GM23338 (cell line): ENCODE data around the gene ZNF318.

ENCODE experiments used
- CREB1 ChIP-seq: fragments of 250-450 bp; sonication (Bioruptor Pico); IDR thresholded peaks from 2 replicates; pipeline ENCODE4 v1.5.0; 2020; ENCODE audit warnings: low read depth, mild to moderate bottlenecking, moderate library complexity
- EZH2 ChIP-seq: fragments of 200-600 bp; sonication (generic); IDR thresholded peaks from one replicate; pipeline ENCODE4 v1.8.0; 2017; ENCODE audit warnings: antibody characterized with exemption, mild to moderate bottlenecking, low read depth; ENCODE audit not compliant: unreplicated experiment
- EZH2phosphoT487 ChIP-seq: fragments of 200-600 bp; sonication (generic); IDR thresholded peaks from one replicate; pipeline ENCODE4 v1.8.1; 2018; ENCODE audit warnings: antibody characterized with exemption; ENCODE audit not compliant: unreplicated experiment
- JUNB ChIP-seq: IDR thresholded peaks from one replicate; pipeline ENCODE4 v1.6.1; 2016; ENCODE audit warnings: antibody characterized with exemption; ENCODE audit not compliant: unreplicated experiment
- POLR2AphosphoS5 ChIP-seq: IDR thresholded peaks from 2 replicates; pipeline ENCODE4 v1.6.1; 2016; ENCODE audit warnings: antibody characterized with exemption, low read depth
- REST ChIP-seq: IDR thresholded peaks from one replicate; pipeline ENCODE4 v1.6.1; 2018; ENCODE audit warnings: antibody characterized with exemption; ENCODE audit not compliant: unreplicated experiment
- ZNF331 ChIP-seq: fragments of 250-450 bp; sonication (Bioruptor Pico); IDR thresholded peaks from 2 replicates; pipeline ENCODE4 v1.5.0; 2020; ENCODE audit warnings: low read depth, mild to moderate bottlenecking, moderate library complexity
- TF ChIP-seq, protein P1 (sequence below), 2 experiments: fragments of 200-600 bp in 1 of 2; sonication (generic) in 1 of 2; conservative IDR thresholded peaks; 2 replicates each; pipeline versions ENCODE4 v1.5.1 to v1.6.1; 2016 to 2017; ENCODE audit warnings: antibody characterized with exemption in 2 of 2, low read depth in 2 of 2, mild to moderate bottlenecking in 2 of 2, moderate library complexity in 1 of 2

DNA sequence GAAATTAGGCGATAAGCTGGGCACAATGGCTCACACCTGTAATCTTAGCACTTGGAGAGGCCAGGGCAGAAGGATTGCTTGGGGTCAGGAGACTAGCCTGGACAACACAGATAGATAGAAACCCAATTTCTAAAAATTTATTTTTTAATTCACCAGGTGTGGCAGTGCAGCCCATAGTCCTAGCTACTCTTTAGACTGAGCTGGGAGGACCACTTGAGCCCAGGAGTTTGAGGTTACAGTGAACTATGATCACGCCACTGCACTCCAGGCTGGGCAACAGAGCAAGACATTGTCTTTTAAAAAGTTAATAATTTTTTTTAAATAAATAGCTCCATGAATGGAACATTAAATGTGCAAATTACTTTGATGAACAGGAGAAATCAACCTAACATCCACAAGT lies 8.2 kb downstream of the ZNF318 start:
- TF ChIP-seq, protein P1, sequence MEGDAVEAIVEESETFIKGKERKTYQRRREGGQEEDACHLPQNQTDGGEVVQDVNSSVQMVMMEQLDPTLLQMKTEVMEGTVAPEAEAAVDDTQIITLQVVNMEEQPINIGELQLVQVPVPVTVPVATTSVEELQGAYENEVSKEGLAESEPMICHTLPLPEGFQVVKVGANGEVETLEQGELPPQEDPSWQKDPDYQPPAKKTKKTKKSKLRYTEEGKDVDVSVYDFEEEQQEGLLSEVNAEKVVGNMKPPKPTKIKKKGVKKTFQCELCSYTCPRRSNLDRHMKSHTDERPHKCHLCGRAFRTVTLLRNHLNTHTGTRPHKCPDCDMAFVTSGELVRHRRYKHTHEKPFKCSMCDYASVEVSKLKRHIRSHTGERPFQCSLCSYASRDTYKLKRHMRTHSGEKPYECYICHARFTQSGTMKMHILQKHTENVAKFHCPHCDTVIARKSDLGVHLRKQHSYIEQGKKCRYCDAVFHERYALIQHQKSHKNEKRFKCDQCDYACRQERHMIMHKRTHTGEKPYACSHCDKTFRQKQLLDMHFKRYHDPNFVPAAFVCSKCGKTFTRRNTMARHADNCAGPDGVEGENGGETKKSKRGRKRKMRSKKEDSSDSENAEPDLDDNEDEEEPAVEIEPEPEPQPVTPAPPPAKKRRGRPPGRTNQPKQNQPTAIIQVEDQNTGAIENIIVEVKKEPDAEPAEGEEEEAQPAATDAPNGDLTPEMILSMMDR (conservative IDR thresholded peaks at IDR 0.05; ENCODE audit: low read depth in 2 of 2), result no peak
- TF ChIP-seq EZH2 (no peak), POLR2AphosphoS5 (no peak), REST (no peak), ZNF331 (CRISPR knock-in tag) (no peak), CREB1 (CRISPR knock-in tag) (no peak), JUNB (no peak), EZH2phosphoT487 (no peak)
